Ascending aorta (tissue), 2 donors: ENCODE results near the gene NAP1L4. TPM values are rescaled to one million over a fixed set of nuclear protein-coding genes. Genes with fewer than 3 reads are reported as not detected.

Source experiments
- DNase-seq, 2 donors: peaks; one replicate each; pipeline ENCODE4 v3.0.0-alpha.2; 2019; ENCODE audit warnings: low spot score in 2 of 2
- H3K27ac ChIP-seq, 2 donors: fragments of 200-600 bp; sonication (generic); one replicate each; pipeline ENCODE4 v1.5.1; 2016 to 2017; ENCODE audit warnings: mild to moderate bottlenecking in 1 of 2
- H3K27me3 ChIP-seq: fragments of 200-600 bp; sonication (generic); one replicate; pipeline ENCODE4 v1.5.1; 2017
- H3K36me3 ChIP-seq, 2 donors: fragments of 200-600 bp; sonication (generic); one replicate each; pipeline ENCODE4 v1.5.1; 2016
- H3K4me1 ChIP-seq, 2 donors: fragments of 200-600 bp; sonication (generic); one replicate each; pipeline ENCODE4 v1.5.1; 2016 to 2017; ENCODE audit warnings: mild to moderate bottlenecking in 1 of 2
- H3K4me3 ChIP-seq, 2 donors: fragments of 200-600 bp; sonication (generic); one replicate each; pipeline ENCODE4 v1.5.1; 2016 to 2017; ENCODE audit warnings: mild to moderate bottlenecking in 1 of 2
- H3K9me3 ChIP-seq, 2 donors: fragments of 200-600 bp; sonication (generic); one replicate each; pipeline ENCODE4 v1.5.1; 2016
- CTCF ChIP-seq, 3 experiments: fragments of 200-600 bp in 2 of 3; fragments of 450-650 bp in 1 of 3; sonication (generic) in 2 of 3; IDR thresholded peaks; one replicate each; pipeline ENCODE4 v1.5.1; 2016 to 2019; ENCODE audit warnings: antibody characterized with exemption in 3 of 3, mild to moderate bottlenecking in 1 of 3, moderate library complexity in 1 of 3
- intact Hi-C: fragments of 100-400 bp; cut with DNase I; formaldehyde crosslinking; loops from one replicate; pipeline ENCODE4 v1.15.1; 2023
- total RNA-seq: library from RNA; depleted of rRNA; stranded (reverse); fragments of >200 nt; gene quantifications from one replicate; pipeline ENCODE4 v1.1.0, GENCODE V29; 2016

Gene NAP1L4
- total RNA-seq, 1 donor from 2014 or later, result 54.5 TPM

GRCh38 chr11:2931771-2932738, 60.1 kb downstream of the NAP1L4 start:
- DNase-seq, result no peak
- peaks cover 6 to 30% of the 10 kb centered on the region in 2 donors for H3K4me1 ChIP-seq
- H3K36me3 ChIP-seq, result no peaks in the 10 kb centered on the region
- H3K27ac ChIP-seq, result peak overlapping the region; percentile 76 to 88
- no peaks in the 10 kb centered on the region for H3K9me3 ChIP-seq
- no peak for TF ChIP-seq CTCF (IDR thresholded peaks at IDR 0.05)
- no peak overlapping the region for H3K4me3 ChIP-seq
- no peaks in the 10 kb centered on the region for H3K27me3 ChIP-seq
- intact Hi-C loops, result loop anchor here (5.0 kb wide), 1 partner anchor 230 kb away; no protein-coding TSS in a partner anchor

DNA sequence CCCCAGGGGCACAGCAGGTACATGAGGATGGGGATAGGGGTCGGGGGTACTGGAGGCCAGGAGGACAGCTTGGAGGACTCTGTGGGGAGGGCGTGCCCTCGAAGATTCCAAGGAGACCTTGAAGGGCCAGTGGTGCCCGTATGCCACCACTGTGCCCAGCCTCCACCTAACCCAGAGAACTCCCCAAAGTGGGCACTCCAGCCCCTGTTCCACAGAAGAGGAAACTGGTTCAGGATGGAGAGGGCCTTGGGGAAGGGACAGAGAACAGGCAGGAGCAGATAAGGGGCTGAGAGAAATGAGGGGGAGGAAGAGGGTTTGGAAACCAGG, 60.7 kb downstream of the NAP1L4 start:
- TF ChIP-seq CTCF (IDR thresholded peaks at IDR 0.05), result no peak
- peak overlapping the region in 1 of 2 donors; percentile 76 for H3K27ac ChIP-seq
- H3K4me3 ChIP-seq, result no peak overlapping the region
- intact Hi-C loops, result loop anchor here (5.0 kb wide), 1 partner anchor 231 kb away; no protein-coding TSS in a partner anchor
- H3K27me3 ChIP-seq, result no peaks in the 10 kb centered on the region
- H3K9me3 ChIP-seq, result no peaks in the 10 kb centered on the region
- H3K4me1 ChIP-seq, result peaks cover 6 to 30% of the 10 kb centered on the region in 2 donors
- H3K36me3 ChIP-seq, result no peaks in the 10 kb centered on the region
- no peak for DNase-seq

GRCh38 chr11:2930704-2931419, 61.3 kb downstream of the NAP1L4 start:
- intact Hi-C loops, result loop anchor here (5.0 kb wide), 1 partner anchor 231 kb away; no protein-coding TSS in a partner anchor
- Histone ChIP-seq H3K9me3 (no peaks in the 10 kb centered on the region), H3K4me3 (peak overlapping the region; percentile 75 to 90), H3K36me3 (no peaks in the 10 kb centered on the region), H3K27me3 (no peaks in the 10 kb centered on the region), H3K4me1 (peaks cover 6 to 30% of the 10 kb centered on the region in 2 donors), H3K27ac (peak overlapping the region; percentile 76 to 82)
- peak in 1 of 2 donors; percentile 84 for DNase-seq
- peak; percentile 26 to 78 (median 56) for TF ChIP-seq CTCF (IDR thresholded peaks at IDR 0.05)

GRCh38 chr11:2929950-2930703, 62.0 kb downstream of the NAP1L4 start:
- DNase-seq, result no peak
- Histone ChIP-seq H3K36me3 (no peaks in the 10 kb centered on the region), H3K4me3 (peak overlapping the region; percentile 75 to 90), H3K9me3 (no peaks in the 10 kb centered on the region), H3K4me1 (peaks cover 6 to 30% of the 10 kb centered on the region in 2 donors), H3K27me3 (no peaks in the 10 kb centered on the region), H3K27ac (peak overlapping the region; percentile 76 to 82)
- peak in 1 of 3 experiments; percentile 32 for TF ChIP-seq CTCF (IDR thresholded peaks at IDR 0.05)
- intact Hi-C loops, result loop anchor here (2.0 to 5.0 kb wide), 3 partner anchors 15 to 232 kb away; a partner anchor contains a TSS

DNA sequence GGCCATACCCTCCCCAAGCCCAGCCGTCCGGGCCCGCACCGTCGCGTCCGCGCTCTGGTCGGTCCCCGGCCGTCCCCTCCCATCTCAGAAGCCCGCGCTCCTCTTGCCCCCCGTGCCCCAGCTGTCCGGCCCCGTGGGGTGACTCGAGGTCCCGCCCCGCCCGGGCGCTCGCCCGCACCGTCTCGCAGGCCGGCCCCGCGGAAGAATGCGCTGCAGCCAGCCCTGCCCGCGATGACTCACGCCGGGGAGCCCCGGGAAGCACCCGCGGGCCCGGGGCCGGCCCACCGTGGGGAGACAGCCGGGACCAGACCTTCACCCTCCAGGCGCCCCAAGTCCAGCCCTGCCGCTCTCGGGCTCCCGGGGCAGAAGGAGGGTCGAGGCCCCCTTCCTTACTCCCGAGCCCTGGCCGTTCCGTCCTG, 62.6 kb downstream of the NAP1L4 start:
- peak in 1 of 2 donors; percentile 88 for DNase-seq
- H3K4me3 ChIP-seq, result peak overlapping the region; percentile 75 to 90
- no peaks in the 10 kb centered on the region for H3K27me3 ChIP-seq
- H3K9me3 ChIP-seq, result no peaks in the 10 kb centered on the region
- no peaks in the 10 kb centered on the region for H3K36me3 ChIP-seq
- peaks cover 6 to 30% of the 10 kb centered on the region in 2 donors for H3K4me1 ChIP-seq
- intact Hi-C loops, result loop anchor here (2.0 kb wide), 2 partner anchors 15 to 27 kb away; a partner anchor contains a TSS
- TF ChIP-seq CTCF (IDR thresholded peaks at IDR 0.05), result no peak
- peak overlapping the region; percentile 76 to 82 for H3K27ac ChIP-seq
